Trophoblast cell (in vitro differentiated cells and primary cell): ENCODE measurements around the gene MCTP2.

Experiments
- DNase-seq, 2 donors: peaks; one replicate each; pipeline ENCODE4 v3.0.0-alpha.2; 2016
- H2AFZ ChIP-seq: 2 replicates; pipeline ENCODE4 v1.6.1; 2013; ENCODE audit warnings: low read length, moderate library complexity, mild to moderate bottlenecking; ENCODE audit not compliant: insufficient read depth, poor library complexity
- H2AK5ac ChIP-seq: 2 replicates; pipeline ENCODE4 v1.6.1; 2013; ENCODE audit warnings: mild to moderate bottlenecking, low read length
- H2BK120ac ChIP-seq: 2 replicates; pipeline ENCODE4 v1.6.1; 2013; ENCODE audit warnings: low read length, mild to moderate bottlenecking, moderate library complexity; ENCODE audit not compliant: insufficient read depth, poor library complexity
- H2BK12ac ChIP-seq: 2 replicates; pipeline ENCODE4 v1.6.1; 2013; ENCODE audit warnings: mild to moderate bottlenecking, low read length, moderate library complexity
- H2BK5ac ChIP-seq: 2 replicates; pipeline ENCODE4 v1.6.1; 2013; ENCODE audit warnings: low read length, low read depth, moderate library complexity, mild to moderate bottlenecking; ENCODE audit not compliant: poor library complexity
- H3K14ac ChIP-seq: 2 replicates; pipeline ENCODE4 v1.6.1; 2013; ENCODE audit warnings: mild to moderate bottlenecking, low read length
- H3K18ac ChIP-seq: 2 replicates; pipeline ENCODE4 v1.6.1; 2013; ENCODE audit warnings: mild to moderate bottlenecking, low read length
- H3K23ac ChIP-seq: 2 replicates; pipeline ENCODE4 v1.6.1; 2013; ENCODE audit warnings: low read length
- H3K27ac ChIP-seq: 2 replicates; pipeline ENCODE4 v1.5.1; 2013; ENCODE audit warnings: low read depth, mild to moderate bottlenecking, inconsistent platforms, low read length, moderate library complexity
- H3K27me3 ChIP-seq: 2 replicates; pipeline ENCODE4 v1.6.1; 2013; ENCODE audit warnings: inconsistent platforms, mild to moderate bottlenecking, low read length, moderate library complexity; ENCODE audit not compliant: insufficient read depth
- H3K36me3 ChIP-seq, 2 experiments: 1 replicate in 1 of 2; 2 replicates in 1 of 2; pipeline ENCODE4 v1.6.1; 2013; ENCODE audit warnings: low read length in 2 of 2, mild to moderate bottlenecking in 2 of 2, moderate library complexity in 1 of 2; ENCODE audit not compliant: insufficient read depth in 2 of 2, control insufficient read depth in 1 of 2
- H3K4ac ChIP-seq: 2 replicates; pipeline ENCODE4 v1.6.1; 2013; ENCODE audit warnings: low read depth, mild to moderate bottlenecking, low read length, moderate library complexity
- H3K4me1 ChIP-seq, 2 experiments: 1 replicate in 1 of 2; 2 replicates in 1 of 2; pipeline ENCODE4 v1.6.1; 2013; ENCODE audit warnings: low read length in 2 of 2, mild to moderate bottlenecking in 2 of 2, moderate library complexity in 1 of 2; ENCODE audit not compliant: insufficient read depth in 2 of 2, control insufficient read depth in 1 of 2
- H3K4me2 ChIP-seq: 2 replicates; pipeline ENCODE4 v1.6.1; 2013; ENCODE audit warnings: inconsistent platforms, mild to moderate bottlenecking, low read length, moderate library complexity
- H3K4me3 ChIP-seq: 2 replicates; pipeline ENCODE4 v1.5.1; 2013; ENCODE audit warnings: mild to moderate bottlenecking, low read depth, low read length, inconsistent platforms
- H3K79me1 ChIP-seq: one replicate; pipeline ENCODE4 v1.6.1; 2013; ENCODE audit warnings: low read length
- H3K79me2 ChIP-seq: 2 replicates; pipeline ENCODE4 v1.6.1; 2013; ENCODE audit warnings: low read length, mild to moderate bottlenecking; ENCODE audit not compliant: control insufficient read depth, insufficient read depth, poor library complexity
- H3K9ac ChIP-seq: 2 replicates; pipeline ENCODE4 v1.6.1; 2013; ENCODE audit warnings: mild to moderate bottlenecking, low read length
- H3K9me3 ChIP-seq: 2 replicates; pipeline ENCODE4 v1.6.1; 2013; ENCODE audit warnings: low read depth, mild to moderate bottlenecking, control low read depth, inconsistent platforms, low read length; ENCODE audit not compliant: insufficient read depth
- H4K12ac ChIP-seq: 2 replicates; pipeline ENCODE4 v1.6.1; 2013; ENCODE audit warnings: low read depth, mild to moderate bottlenecking, low read length, moderate library complexity
- H4K8ac ChIP-seq: 2 replicates; pipeline ENCODE4 v1.6.1; 2013; ENCODE audit warnings: low read depth, mild to moderate bottlenecking, low read length, moderate library complexity
- H4K91ac ChIP-seq: one replicate; pipeline ENCODE4 v1.6.1; 2013; ENCODE audit warnings: low read depth, mild to moderate bottlenecking, low read length, moderate library complexity
- WGBS: extraction: QIAGEN DNeasy Blood & Tissue Kit; methylation state at CpG from one replicate; pipeline ENCODE4 v1.1.7; 2013; ENCODE audit warnings: missing lambda C conversion rate; ENCODE audit not compliant: insufficient read length, insufficient coverage; ENCODE audit errors: extremely low coverage; 5-methylcytosine and 5-hydroxymethylcytosine counted together

The MCTP2 gene

DNA sequence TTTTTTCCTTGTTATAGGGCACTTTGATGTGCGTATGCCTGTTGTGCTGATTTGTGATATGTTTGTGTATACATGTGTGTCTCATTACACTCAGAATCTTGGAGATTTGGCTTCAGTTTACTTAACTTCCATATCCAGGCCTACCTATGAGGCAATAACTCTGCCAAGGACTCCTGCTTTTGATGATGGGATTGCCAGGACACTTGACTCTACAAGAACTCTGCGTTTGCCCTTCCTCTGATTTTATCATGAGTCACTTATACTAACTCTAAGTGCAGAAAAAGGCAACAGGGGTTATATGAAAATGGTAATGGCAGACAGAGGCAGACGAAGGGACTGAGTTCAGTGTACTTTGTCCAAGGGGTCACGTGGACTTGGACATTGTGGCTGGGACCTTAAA, 33.6 kb downstream of the MCTP2 start:
- no peak overlapping the region for H3K4ac ChIP-seq
- no peak overlapping the region for H3K9ac ChIP-seq
- no peak overlapping the region for H3K27ac ChIP-seq
- no peak overlapping the region for H3K23ac ChIP-seq
- no peak for DNase-seq
- no peaks in the 10 kb centered on the region for H3K79me1 ChIP-seq
- no peak overlapping the region for H4K12ac ChIP-seq
- peaks cover 0 to 3% of the 10 kb centered on the region in 2 experiments for H3K4me1 ChIP-seq
- H3K79me2 ChIP-seq: no peaks in the 10 kb centered on the region
- no peaks in the 10 kb centered on the region for H3K36me3 ChIP-seq
- H2AFZ ChIP-seq: no peak overlapping the region
- no peak overlapping the region for H3K18ac ChIP-seq
- H2BK5ac ChIP-seq: no peak overlapping the region
- H3K27me3 ChIP-seq: no peaks in the 10 kb centered on the region
- H2BK12ac ChIP-seq: no peak overlapping the region
- no peak overlapping the region for H2BK120ac ChIP-seq
- no peaks in the 10 kb centered on the region for H3K9me3 ChIP-seq
- H3K4me2 ChIP-seq: no peak overlapping the region
- no CpG with 5 or more reads among the region's 4 CpGs for WGBS
- no peak overlapping the region for H3K4me3 ChIP-seq
- H3K14ac ChIP-seq: no peak overlapping the region
- no peak overlapping the region for H2AK5ac ChIP-seq
- no peak overlapping the region for H4K8ac ChIP-seq
- no peak overlapping the region for H4K91ac ChIP-seq

DNA sequence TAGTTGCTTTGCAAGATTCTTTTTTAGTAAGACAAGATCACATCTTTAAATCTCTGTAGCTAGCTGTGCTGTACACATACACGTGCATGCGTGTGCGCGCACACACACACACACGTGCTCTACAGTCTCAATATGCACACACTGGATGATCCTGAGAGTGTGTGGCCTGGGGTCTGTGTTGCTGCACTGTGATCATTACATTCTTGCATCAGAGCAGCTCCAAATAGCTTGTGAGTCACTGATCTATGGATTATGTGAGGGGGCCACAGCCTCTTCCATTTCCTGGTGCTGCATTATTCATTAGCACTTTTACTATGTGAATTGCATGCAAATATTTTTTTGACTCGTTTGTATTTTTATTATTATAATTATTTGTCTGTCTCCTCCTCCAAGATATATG, 34.6 kb downstream of the MCTP2 start:
- no CpG with 5 or more reads among the region's 6 CpGs for WGBS

GRCh38 chr15:94266789-94267188, 35.4 kb downstream of the MCTP2 start:
- H3K9me3 ChIP-seq: no peaks in the 10 kb centered on the region
- no CpG with 5 or more reads among the region's 3 CpGs for WGBS
- no peak overlapping the region for H3K27ac ChIP-seq
- peaks cover 0 to 3% of the 10 kb centered on the region in 2 experiments for H3K4me1 ChIP-seq
- no peak overlapping the region for H2BK12ac ChIP-seq
- no peaks in the 10 kb centered on the region for H3K36me3 ChIP-seq
- no peak overlapping the region for H4K91ac ChIP-seq
- H3K9ac ChIP-seq: no peak overlapping the region
- H3K4me2 ChIP-seq: no peak overlapping the region
- H2AFZ ChIP-seq: no peak overlapping the region
- no peak overlapping the region for H4K12ac ChIP-seq
- H2BK5ac ChIP-seq: no peak overlapping the region
- H2AK5ac ChIP-seq: no peak overlapping the region
- no peaks in the 10 kb centered on the region for H3K79me2 ChIP-seq
- no peak overlapping the region for H3K4me3 ChIP-seq
- no peak overlapping the region for H3K23ac ChIP-seq
- no peak overlapping the region for H3K14ac ChIP-seq
- H3K79me1 ChIP-seq: no peaks in the 10 kb centered on the region
- no peak overlapping the region for H4K8ac ChIP-seq
- DNase-seq: peak in 1 of 2 donors; percentile 65
- H3K27me3 ChIP-seq: no peaks in the 10 kb centered on the region
- no peak overlapping the region for H3K4ac ChIP-seq
- H2BK120ac ChIP-seq: no peak overlapping the region
- H3K18ac ChIP-seq: no peak overlapping the region

More for the DNA sequence above, 34.6 kb downstream of the MCTP2 start:
- H3K4me1 ChIP-seq: peaks cover 0 to 3% of the 10 kb centered on the region in 2 experiments
- no peak overlapping the region for H2BK120ac ChIP-seq
- H3K4me3 ChIP-seq: no peak overlapping the region
- peak in 1 of 2 donors; percentile 27 for DNase-seq
- H3K79me2 ChIP-seq: no peaks in the 10 kb centered on the region
- no peak overlapping the region for H2AFZ ChIP-seq
- H3K79me1 ChIP-seq: no peaks in the 10 kb centered on the region
- H4K91ac ChIP-seq: no peak overlapping the region
- no peak overlapping the region for H4K12ac ChIP-seq
- H3K23ac ChIP-seq: no peak overlapping the region
- no peak overlapping the region for H3K4ac ChIP-seq
- no peak overlapping the region for H3K27ac ChIP-seq
- H3K14ac ChIP-seq: no peak overlapping the region
- no peaks in the 10 kb centered on the region for H3K9me3 ChIP-seq
- no peak overlapping the region for H3K4me2 ChIP-seq
- H3K9ac ChIP-seq: no peak overlapping the region
- no peak overlapping the region for H3K18ac ChIP-seq
- no peak overlapping the region for H2BK5ac ChIP-seq
- no peaks in the 10 kb centered on the region for H3K27me3 ChIP-seq
- H3K36me3 ChIP-seq: no peaks in the 10 kb centered on the region
- no peak overlapping the region for H2BK12ac ChIP-seq
- no peak overlapping the region for H2AK5ac ChIP-seq
- H4K8ac ChIP-seq: no peak overlapping the region

- H3K14ac ChIP-seq: no peak overlapping the region
- H2BK120ac ChIP-seq: no peak overlapping the region
- no peak overlapping the region for H3K4me3 ChIP-seq
- no peaks in the 10 kb centered on the region for H3K36me3 ChIP-seq
- no CpG with 5 or more reads among the region's 2 CpGs for WGBS
- H2AK5ac ChIP-seq: no peak overlapping the region
- H3K27ac ChIP-seq: no peak overlapping the region
- no peak overlapping the region for H4K12ac ChIP-seq
- DNase-seq: no peak
- no peaks in the 10 kb centered on the region for H3K27me3 ChIP-seq
- no peak overlapping the region for H3K18ac ChIP-seq
- no peak overlapping the region for H3K9ac ChIP-seq
- no peak overlapping the region for H3K23ac ChIP-seq
- no peak overlapping the region for H3K4me2 ChIP-seq
- H3K79me1 ChIP-seq: no peaks in the 10 kb centered on the region
- no peak overlapping the region for H4K91ac ChIP-seq
- H3K4me1 ChIP-seq: peaks cover 0 to 3% of the 10 kb centered on the region in 2 experiments
- H3K9me3 ChIP-seq: no peaks in the 10 kb centered on the region
- H2BK12ac ChIP-seq: no peak overlapping the region
- no peak overlapping the region for H4K8ac ChIP-seq
- no peaks in the 10 kb centered on the region for H3K79me2 ChIP-seq
- no peak overlapping the region for H3K4ac ChIP-seq
- no peak overlapping the region for H2BK5ac ChIP-seq
- no peak overlapping the region for H2AFZ ChIP-seq
These were observed 38.6 kb downstream of the MCTP2 start for GRCh38 chr15:94269954-94270353.
